CD14-positive monocyte (primary cell): Measurements from ENCODE around the gene EMD. TPM values are rescaled to one million over a fixed set of nuclear protein-coding genes. Genes with fewer than 3 reads are reported as not detected.

ENCODE experiments used
- DNase-seq, 3 donors: peaks; one replicate each; pipeline ENCODE4 v3.0.0-alpha.2; 2011 to 2022
- H2AFZ ChIP-seq: 2 replicates; pipeline ENCODE4 v1.6.0; 2012; ENCODE audit warnings: mild to moderate bottlenecking, low read depth, low read length, inconsistent platforms; ENCODE audit not compliant: insufficient read depth, poor library complexity, severe bottlenecking
- H3K27ac ChIP-seq, 2 donors: 1 replicate in 1 of 2; 2 replicates in 1 of 2; pipeline ENCODE4 v1.5.1; 2012 to 2013; ENCODE audit warnings: low read length in 2 of 2, control low read depth in 1 of 2, inconsistent platforms in 1 of 2, low read depth in 1 of 2, mild to moderate bottlenecking in 1 of 2
- H3K27me3 ChIP-seq, 2 donors: one replicate each; pipeline versions ENCODE4 v1.6.0 to v1.6.1; 2011 to 2013; ENCODE audit warnings: low read length in 2 of 2; ENCODE audit not compliant: control insufficient read depth in 2 of 2, insufficient read depth in 2 of 2
- H3K36me3 ChIP-seq, 2 donors: replicated peaks in 1 of 2; 1 replicate in 1 of 2; 2 replicates in 1 of 2; pipeline versions ENCODE4 v1.5.1 to v1.6.1; 2012 to 2013; ENCODE audit warnings: low read length in 2 of 2, control low read depth in 1 of 2, inconsistent platforms in 1 of 2, mild to moderate bottlenecking in 1 of 2; ENCODE audit not compliant: insufficient read depth in 2 of 2, control insufficient read depth in 1 of 2
- H3K4me1 ChIP-seq, 2 donors: 1 replicate in 1 of 2; 2 replicates in 1 of 2; pipeline versions ENCODE4 v1.5.1 to v1.6.1; 2012 to 2013; ENCODE audit warnings: low read length in 2 of 2, control low read depth in 1 of 2, inconsistent platforms in 1 of 2, mild to moderate bottlenecking in 1 of 2, moderate library complexity in 1 of 2; ENCODE audit not compliant: insufficient read depth in 2 of 2, control insufficient read depth in 1 of 2
- H3K4me2 ChIP-seq: replicated peaks from 2 replicates; pipeline ENCODE3; 2012; ENCODE audit warnings: low read length, moderate library complexity, mild to moderate bottlenecking; ENCODE audit not compliant: poor library complexity, severe bottlenecking; ENCODE audit errors: extremely low read depth
- H3K4me3 ChIP-seq, 3 experiments: fragments of 200-600 bp in 1 of 3; sonication (generic) in 1 of 3; replicated peaks in 1 of 3; 1 replicate in 2 of 3; 2 replicates in 1 of 3; pipeline ENCODE4 v1.5.1; 2011 to 2013; ENCODE audit warnings: low read length in 3 of 3, mild to moderate bottlenecking in 3 of 3, control low read depth in 2 of 3, low read depth in 2 of 3, inconsistent platforms in 1 of 3, moderate library complexity in 1 of 3
- H3K79me2 ChIP-seq: 2 replicates; pipeline ENCODE4 v1.6.0; 2012; ENCODE audit warnings: mild to moderate bottlenecking, control low read depth, inconsistent platforms, low read length, moderate library complexity; ENCODE audit not compliant: insufficient read depth
- H3K9ac ChIP-seq: 2 replicates; pipeline ENCODE4 v1.6.0; 2017; ENCODE audit warnings: low read length, mild to moderate bottlenecking; ENCODE audit not compliant: insufficient read depth, poor library complexity, severe bottlenecking
- H3K9me3 ChIP-seq, 2 donors: replicated peaks in 1 of 2; 1 replicate in 1 of 2; 2 replicates in 1 of 2; pipeline versions ENCODE4 v1.5.1 to v1.6.1; 2012 to 2013; ENCODE audit warnings: low read length in 2 of 2, control low read depth in 1 of 2; ENCODE audit not compliant: control insufficient read depth in 1 of 2, insufficient read depth in 1 of 2
- H4K20me1 ChIP-seq: 2 replicates; pipeline ENCODE4 v1.6.0; 2012; ENCODE audit warnings: mild to moderate bottlenecking, low read length, control low read depth, moderate library complexity; ENCODE audit not compliant: insufficient read depth
- H3K27ac Mint-ChIP-seq, 7 donors: one replicate each; pipeline ENCODE4 v1.8.0; 2020; ENCODE audit warnings: mild to moderate bottlenecking in 7 of 7, mixed read lengths in 7 of 7, moderate library complexity in 6 of 7, inconsistent platforms in 2 of 7
- H3K27me3 Mint-ChIP-seq, 3 donors: one replicate each; pipeline ENCODE4 v1.8.0; 2021 to 2022; ENCODE audit warnings: low read depth in 3 of 3, mild to moderate bottlenecking in 3 of 3, mixed read lengths in 3 of 3, moderate library complexity in 3 of 3, inconsistent platforms in 1 of 3
- H3K36me3 Mint-ChIP-seq, 2 donors: one replicate each; pipeline ENCODE4 v1.8.0; 2020; ENCODE audit warnings: mixed read lengths in 2 of 2, inconsistent platforms in 1 of 2, mild to moderate bottlenecking in 1 of 2
- H3K4me1 Mint-ChIP-seq: one replicate; pipeline ENCODE4 v1.8.0; 2020; ENCODE audit warnings: mild to moderate bottlenecking, mixed read lengths
- H3K4me3 Mint-ChIP-seq, 2 donors: one replicate each; pipeline ENCODE4 v1.8.0; 2020; ENCODE audit warnings: mild to moderate bottlenecking in 2 of 2, mixed read lengths in 2 of 2, moderate library complexity in 1 of 2
- H3K9me3 Mint-ChIP-seq, 7 donors: one replicate each; pipeline ENCODE4 v1.8.0; 2020 to 2022; ENCODE audit warnings: mixed read lengths in 7 of 7, mild to moderate bottlenecking in 6 of 7, moderate library complexity in 6 of 7, inconsistent platforms in 2 of 7
- CTCF ChIP-seq: fragments of 200-600 bp; IDR thresholded peaks from one replicate; pipeline ENCODE4 v1.8.0; 2022; ENCODE audit warnings: antibody characterized with exemption, mild to moderate bottlenecking
- WGBS: methylation state at CpG from one replicate; pipeline ENCODE4 v1.1.5; 2013; ENCODE audit warnings: missing lambda C conversion rate; ENCODE audit not compliant: insufficient coverage; 5-methylcytosine and 5-hydroxymethylcytosine counted together
- intact Hi-C, 2 donors: fragments of 100-400 bp; cut with micrococcal nuclease; formaldehyde crosslinking; loops; one replicate each; pipeline versions ENCODE4 v1.15.0 to v1.15.1; 2023
- polyA plus RNA-seq, 3 donors: library from polyadenylated mRNA; depleted of rRNA in 1 of 3; unstranded in 2 of 3; stranded (reverse) in 1 of 3; fragments of 300-500 nt in 2 of 3; fragments of >200 nt in 1 of 3; fragmentation: Illumina TruSeq in 2 of 3; gene quantifications; 1 replicate in 2 of 3; 2 replicates in 1 of 3; pipeline ENCODE4 v1.2.3, GENCODE V29; 2012 to 2021

EMD gene
- polyA plus RNA-seq, 3 donors, result 14.0 to 126 (median 17.6) TPM

GRCh38 chrX:154333116-154333515 lies 46.0 kb upstream of the EMD start:
- Histone ChIP-seq H3K27me3 (no peaks in the 10 kb centered on the region), H3K4me2 (no peak overlapping the region), H4K20me1 (no peaks in the 10 kb centered on the region), H2AFZ (no peak overlapping the region), H3K27ac (peak overlapping the region in 1 of 2 donors; percentile 78), H3K79me2 (no peaks in the 10 kb centered on the region), H3K9me3 (no peaks in the 10 kb centered on the region), H3K36me3 (no peaks in the 10 kb centered on the region), H3K4me3 (no peak overlapping the region), H3K9ac (no peak overlapping the region), H3K4me1 (peaks cover 23 to 27% of the 10 kb centered on the region in 2 donors)
- TF ChIP-seq CTCF, result no peak
- DNase-seq, result no peak
- peak overlapping the region in 4 of 7 donors; percentile 3 to 96 (median 63) for H3K27ac Mint-ChIP-seq
- H3K9me3 Mint-ChIP-seq, result peaks cover 0 to 3% (median 0%) of the 10 kb centered on the region in 7 donors
- H3K4me1 Mint-ChIP-seq, result peaks cover 29% of the 10 kb centered on the region
- WGBS, result 100% methylated on average over 1 of the region's 9 CpGs
- H3K36me3 Mint-ChIP-seq, result no peaks in the 10 kb centered on the region
- intact Hi-C loops, result no loop called here
- no peak overlapping the region for H3K4me3 Mint-ChIP-seq
- H3K27me3 Mint-ChIP-seq, result peaks cover 2 to 13% (median 2%) of the 10 kb centered on the region in 3 donors

- Mint-ChIP-seq H3K4me3 (peak overlapping the region; percentile 20 to 67), H3K27me3 (peaks cover 0 to 9% (median 2%) of the 10 kb centered on the region in 3 donors), H3K36me3 (no peaks in the 10 kb centered on the region), H3K27ac (peak overlapping the region; percentile 68 to 96 (median 90)), H3K9me3 (peaks cover 0 to 3% (median 0%) of the 10 kb centered on the region in 7 donors), H3K4me1 (peaks cover 28% of the 10 kb centered on the region)
- H3K79me2 ChIP-seq, result no peaks in the 10 kb centered on the region
- no CpG with 5 or more reads among the region's 6 CpGs for WGBS
- intact Hi-C loops, result no loop called here
- H3K4me2 ChIP-seq, result peak overlapping the region; percentile 16
- DNase-seq, result peak; percentile 45 to 67 (median 63)
- no peak overlapping the region for H3K9ac ChIP-seq
- no peaks in the 10 kb centered on the region for H3K9me3 ChIP-seq
- no peaks in the 10 kb centered on the region for H3K36me3 ChIP-seq
- peaks cover 23 to 27% of the 10 kb centered on the region in 2 donors for H3K4me1 ChIP-seq
- peak overlapping the region; percentile 66 to 78 for H3K27ac ChIP-seq
- no peaks in the 10 kb centered on the region for H4K20me1 ChIP-seq
- no peak overlapping the region for H3K4me3 ChIP-seq
- no peak for TF ChIP-seq CTCF
- no peak overlapping the region for H2AFZ ChIP-seq
- no peaks in the 10 kb centered on the region for H3K27me3 ChIP-seq
Measured at GRCh38 chrX:154333837-154334271, 45.2 kb upstream of the EMD start.
